Stimulated activated CD8-positive, alpha-beta memory T cell treated with anti-CD3 and anti-CD28 coated beads, Interleukin-2, amount 100 ng/mL, for 1 hour (primary cell): ENCODE results near the gene TPBGL.

ENCODE experiments used
- DNase-seq, 2 donors: peaks; one replicate each; pipeline ENCODE4 v3.0.0-alpha.2; 2020; ENCODE audit warnings: low read depth in 2 of 2

TPBGL gene

GRCh38 chr11:75245356-75246005 lies 4.9 kb downstream of the TPBGL start:
- no peak for DNase-seq

GRCh38 chr11:75246006-75246670 lies 5.6 kb downstream of the TPBGL start:
- DNase-seq: no peak

GRCh38 chr11:75246671-75247350 lies 6.2 kb downstream of the TPBGL start:
- DNase-seq: no peak

GRCh38 chr11:75248924-75249256 lies 8.3 kb downstream of the TPBGL start:
- DNase-seq: no peak

- no peak for DNase-seq
Measured at GRCh38 chr11:75249704-75250103, 9.1 kb downstream of the TPBGL start.

- no peak for DNase-seq
Measured at GRCh38 chr11:75254326-75254725, 13.8 kb downstream of the TPBGL start.

- DNase-seq: no peak
Measured at GRCh38 chr11:75260396-75261170, 20.0 kb downstream of the TPBGL start.

- no peak for DNase-seq
Measured at GRCh38 chr11:75261902-75262361, 21.4 kb downstream of the TPBGL start.

GRCh38 chr11:75262436-75262835 lies 21.9 kb downstream of the TPBGL start:
- no peak for DNase-seq

- no peak for DNase-seq
Measured at GRCh38 chr11:75262961-75263852, 22.6 kb downstream of the TPBGL start.

GRCh38 chr11:75263944-75264349 lies 23.4 kb downstream of the TPBGL start:
- DNase-seq: no peak

GRCh38 chr11:75264356-75264755 lies 23.8 kb downstream of the TPBGL start:
- no peak for DNase-seq

GRCh38 chr11:75264971-75265370 lies 24.4 kb downstream of the TPBGL start:
- no peak for DNase-seq

- no peak for DNase-seq
Measured at GRCh38 chr11:75265851-75266531, 25.4 kb downstream of the TPBGL start.

GRCh38 chr11:75267171-75267970 lies 26.8 kb downstream of the TPBGL start:
- no peak for DNase-seq

- DNase-seq: no peak
Measured at GRCh38 chr11:75268626-75269366, 28.2 kb downstream of the TPBGL start.

- DNase-seq: no peak
Measured at GRCh38 chr11:75269367-75269660, 28.7 kb downstream of the TPBGL start.

- DNase-seq: no peak
Measured at GRCh38 chr11:75269896-75270295, 29.3 kb downstream of the TPBGL start.

- no peak for DNase-seq
Measured at GRCh38 chr11:75270896-75271418, 30.4 kb downstream of the TPBGL start.
